ENCODE measurements around the gene ABCA2.

ABCA2 gene

GRCh38 chr9:136958473-136958872, 69.6 kb downstream of the ABCA2 start:
- H3K9me3 ChIP-seq (ENCODE audit: control insufficient read depth, insufficient read depth, low read length) = no peaks in the 10 kb centered on the region
- no peak overlapping the region for H3K27ac ChIP-seq (ENCODE audit: low read depth, low read length)
- H3K27me3 ChIP-seq (ENCODE audit: control insufficient read depth, insufficient read depth, low read length) = no peaks in the 10 kb centered on the region
- no peak overlapping the region for H3K9ac ChIP-seq (ENCODE audit: low read depth, low read length)
- H3K36me3 ChIP-seq (ENCODE audit: control insufficient read depth, insufficient read depth, low read length) = no peaks in the 10 kb centered on the region
- no peak overlapping the region for H3K4me3 ChIP-seq (ENCODE audit: low read depth, low read length)
- H3K4me1 ChIP-seq (ENCODE audit: control insufficient read depth, insufficient read depth, low read length) = no peaks in the 10 kb centered on the region

- Histone ChIP-seq H3K27me3 (ENCODE audit: control insufficient read depth, insufficient read depth, low read length) (no peaks in the 10 kb centered on the region), H3K36me3 (ENCODE audit: control insufficient read depth, insufficient read depth, low read length) (no peaks in the 10 kb centered on the region), H3K4me3 (ENCODE audit: low read depth, low read length) (no peak overlapping the region), H3K27ac (ENCODE audit: low read depth, low read length) (no peak overlapping the region), H3K9ac (ENCODE audit: low read depth, low read length) (no peak overlapping the region), H3K9me3 (ENCODE audit: control insufficient read depth, insufficient read depth, low read length) (no peaks in the 10 kb centered on the region), H3K4me1 (ENCODE audit: control insufficient read depth, insufficient read depth, low read length) (no peaks in the 10 kb centered on the region)
Measured at GRCh38 chr9:136957901-136958300, 70.1 kb downstream of the ABCA2 start.

- H3K36me3 ChIP-seq (ENCODE audit: control insufficient read depth, insufficient read depth, low read length) = no peaks in the 10 kb centered on the region
Measured at GRCh38 chr9:136957461-136957860, 70.6 kb downstream of the ABCA2 start.

More at GRCh38 chr9:136957461-136957860, 70.6 kb downstream of the ABCA2 start:
- Histone ChIP-seq H3K4me1 (ENCODE audit: control insufficient read depth, insufficient read depth, low read length) (no peaks in the 10 kb centered on the region), H3K27me3 (ENCODE audit: control insufficient read depth, insufficient read depth, low read length) (no peaks in the 10 kb centered on the region), H3K4me3 (ENCODE audit: low read depth, low read length) (no peak overlapping the region), H3K27ac (ENCODE audit: low read depth, low read length) (no peak overlapping the region), H3K9me3 (ENCODE audit: control insufficient read depth, insufficient read depth, low read length) (no peaks in the 10 kb centered on the region), H3K9ac (ENCODE audit: low read depth, low read length) (no peak overlapping the region)

Data from HUES48 (cell line).